GM12878 (cell line): ENCODE data around the gene P2RX7. TPM values are rescaled to one million over a fixed set of nuclear protein-coding genes. Genes with fewer than 3 reads are reported as not detected.

Source experiments
- CBX5 ChIP-seq: sonication (generic); IDR thresholded peaks from 2 replicates; pipeline ENCODE4 v1.6.1; 2016; ENCODE audit warnings: low read depth, moderate library complexity, mild to moderate bottlenecking, inconsistent platforms
- ETV6 ChIP-seq, 2 experiments: fragments of 450-650 bp in 1 of 2; IDR thresholded peaks in 1 of 2; conservative IDR thresholded peaks in 1 of 2; 2 replicates each; pipeline ENCODE4 v1.6.1; 2014; ENCODE audit warnings: antibody characterized with exemption in 1 of 2, borderline replicate concordance in 1 of 2, low read depth in 1 of 2, mild to moderate bottlenecking in 1 of 2, moderate library complexity in 1 of 2
- HCFC1 ChIP-seq: fragments of 150-350 bp; IDR thresholded peaks from 2 replicates; pipeline ENCODE4 v1.6.1; 2014; ENCODE audit warnings: low read length
- HDGF ChIP-seq: fragments of 450-650 bp; IDR thresholded peaks from 2 replicates; pipeline ENCODE4 v1.6.1; 2016; ENCODE audit warnings: antibody characterized with exemption
- IKZF2 ChIP-seq, 2 experiments: fragments of 450-650 bp; IDR thresholded peaks; 2 replicates each; pipeline ENCODE4 v1.6.1; 2017; ENCODE audit warnings: mild to moderate bottlenecking in 2 of 2, moderate library complexity in 2 of 2
- IRF4 ChIP-seq: IDR thresholded peaks from 2 replicates; pipeline ENCODE4 v1.6.1; 2011; ENCODE audit warnings: low read depth, low read length
- MEF2B ChIP-seq: fragments of 450-650 bp; IDR thresholded peaks from 2 replicates; pipeline ENCODE4 v1.6.1; 2018; ENCODE audit warnings: mild to moderate bottlenecking, moderate library complexity; ENCODE audit not compliant: partially characterized antibody, poor library complexity, severe bottlenecking
- MTA3 ChIP-seq: IDR thresholded peaks from 2 replicates; pipeline ENCODE4 v1.6.1; 2012; ENCODE audit warnings: low read length, inconsistent platforms, borderline replicate concordance
- MXI1 ChIP-seq: fragments of 150-350 bp; IDR thresholded peaks from 2 replicates; pipeline ENCODE4 v1.6.1; 2011; ENCODE audit warnings: low read depth, mild to moderate bottlenecking, inconsistent platforms, low read length, improper control_type of control experiment
- PKNOX1 ChIP-seq: fragments of 450-650 bp; IDR thresholded peaks from 2 replicates; pipeline ENCODE4 v1.6.1; 2016; ENCODE audit warnings: mild to moderate bottlenecking
- POLR2A ChIP-seq: IDR thresholded peaks from 2 replicates; pipeline ENCODE4 v1.6.1; 2011; ENCODE audit warnings: low read depth, mild to moderate bottlenecking, low read length
- RFX5 ChIP-seq: IDR thresholded peaks from 2 replicates; pipeline ENCODE4 v1.6.1; 2011; ENCODE audit warnings: low read depth, low read length, improper control_type of control experiment
- RUNX3 ChIP-seq: IDR thresholded peaks from 2 replicates; pipeline ENCODE4 v1.6.1; 2012; ENCODE audit warnings: low read length, inconsistent platforms
- SIX5 ChIP-seq: IDR thresholded peaks from 2 replicates; pipeline ENCODE4 v1.6.1; 2011; ENCODE audit warnings: mild to moderate bottlenecking, low read depth, low read length, moderate library complexity; ENCODE audit not compliant: severe bottlenecking
- SP1 ChIP-seq: IDR thresholded peaks from one replicate; pipeline ENCODE4 v1.6.1; 2011; ENCODE audit warnings: low read depth, low read length
- TAF1 ChIP-seq: IDR thresholded peaks from 2 replicates; pipeline ENCODE4 v1.6.1; 2011; ENCODE audit warnings: mild to moderate bottlenecking, low read depth, low read length, borderline replicate concordance
- TCF7 ChIP-seq: IDR thresholded peaks from 2 replicates; pipeline ENCODE4 v1.6.1; 2014; ENCODE audit warnings: antibody characterized with exemption, borderline replicate concordance
- YY1 ChIP-seq: IDR thresholded peaks from 2 replicates; pipeline ENCODE4 v1.6.1; 2011; ENCODE audit warnings: low read depth, mild to moderate bottlenecking, low read length
- ZBED1 ChIP-seq: IDR thresholded peaks from 2 replicates; pipeline ENCODE4 v1.6.1; 2016; ENCODE audit warnings: borderline replicate concordance
- ZNF384 ChIP-seq: IDR thresholded peaks from 2 replicates; pipeline ENCODE4 v1.6.1; 2012; ENCODE audit warnings: low read depth, mild to moderate bottlenecking, low read length, improper control_type of control experiment, borderline replicate concordance
- polyA plus RNA-seq, 11 experiments: library from polyadenylated mRNA; depleted of rRNA in 4 of 11; unstranded in 6 of 11; stranded (reverse) in 5 of 11; fragments of >200 nt; fragmentation: Nextera tagmentation in 4 of 11; fragmentation: Illumina TruSeq in 1 of 11; extraction: Ambion mirVana in 4 of 11; extraction: Trizol in 1 of 11; gene quantifications; 1 replicate in 1 of 11; 2 replicates in 10 of 11; pipeline versions ENCODE4 v1.2.1 to v1.2.3, GENCODE V29; 2011 to 2016; ENCODE audit warnings: inconsistent platforms in 2 of 11, missing spikeins in 2 of 11, low read depth in 1 of 11
- total RNA-seq, 4 experiments: library from RNA; depleted of rRNA in 3 of 4; stranded (reverse); fragments of >200 nt in 3 of 4; fragmentation: Illumina TruSeq in 1 of 4; extraction: Trizol in 1 of 4; gene quantifications; 2 replicates each; pipeline versions ENCODE4 v1.2.1 to v1.2.3, GENCODE V29; 2013 to 2021
- TF ChIP-seq, protein P1 (sequence below): fragments of 450-650 bp; IDR thresholded peaks from 2 replicates; pipeline ENCODE4 v1.6.1; 2016; ENCODE audit warnings: mild to moderate bottlenecking
- TF ChIP-seq, protein P2 (sequence below): IDR thresholded peaks from 2 replicates; pipeline ENCODE4 v1.6.1; 2012; ENCODE audit warnings: low read depth, low read length, improper control_type of control experiment
- TF ChIP-seq, protein P3 (sequence below): IDR thresholded peaks from 2 replicates; pipeline ENCODE4 v1.6.1; 2011; ENCODE audit warnings: borderline replicate concordance, low read depth, mild to moderate bottlenecking, moderate library complexity, mixed read lengths, low read length; ENCODE audit not compliant: insufficient read depth; ENCODE audit errors: extremely low read length
- TF ChIP-seq, protein P4 (sequence below): fragments of 450-650 bp; IDR thresholded peaks from 2 replicates; pipeline ENCODE4 v1.6.1; 2017; ENCODE audit warnings: low read depth, mild to moderate bottlenecking, moderate library complexity

Gene P2RX7
- total and polyA plus RNA-seq, 10 of the 15 experiments (the other 5 are each of a cell fraction or from before 2014, with no cell fraction given): 0.74 to 2.6 (median 1.5) TPM

DNA sequence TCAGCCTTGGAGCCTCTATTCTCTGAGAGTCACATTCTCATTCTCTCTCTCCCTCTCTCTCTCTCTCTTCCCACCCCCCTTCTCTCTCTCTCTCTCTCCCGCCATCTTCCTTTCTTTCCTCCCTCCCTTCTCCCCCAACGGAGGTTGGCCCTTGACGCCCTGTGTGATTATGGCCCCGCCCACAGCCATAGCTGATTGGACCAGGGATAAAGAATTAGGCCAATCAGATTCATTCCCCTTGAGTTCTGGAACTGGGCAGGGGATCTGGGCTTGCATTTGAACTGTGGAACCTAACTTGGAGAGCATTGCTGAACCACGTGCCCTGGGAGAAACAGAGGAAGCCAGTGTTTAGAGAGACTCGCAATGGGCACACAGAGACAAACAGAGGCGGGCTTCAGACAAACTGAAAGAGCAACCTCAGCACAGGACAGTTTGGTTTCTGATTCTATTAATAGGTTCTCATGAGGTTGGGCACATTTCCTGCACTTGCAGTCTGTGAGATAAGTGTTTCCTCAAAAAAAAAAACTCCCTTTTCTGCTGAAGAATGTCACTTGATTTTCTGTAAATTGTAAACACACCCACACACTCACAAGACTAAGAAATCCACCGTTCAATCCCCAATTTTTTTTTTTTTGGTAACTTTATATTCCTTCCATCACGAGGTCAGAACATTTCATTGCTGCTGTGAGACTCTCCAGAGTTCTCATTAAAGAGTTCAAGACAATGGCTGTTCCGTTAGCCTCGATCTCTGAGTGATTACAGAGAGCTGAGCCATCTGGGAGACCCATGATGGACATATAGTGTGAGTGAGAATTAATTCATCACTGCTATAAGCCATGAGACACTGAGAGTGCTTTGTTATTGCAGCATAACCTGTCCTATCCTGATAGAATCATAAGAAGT, 3.5 kb upstream of the P2RX7 start (continued):
- TF ChIP-seq SP1 (peak; percentile 68), TCF7 (no peak), ETV6 (conservative IDR thresholded peaks at IDR 0.05 in 1 of 2, IDR thresholded peaks at IDR 0.05 in 1 of 2; ENCODE audit: borderline replicate concordance in 1 of 2, low read depth in 1 of 2) (peak in 1 of 2 experiments; percentile 87; a peak in 2 of 4 replicates), PKNOX1 (peak; percentile 71), HDGF (0 out of 2 replicates have a peak, but pooled peaks have one; percentile 82), IRF4 (peak; percentile 46; the same call in 1 of the 2 replicates), RFX5 (peak; percentile 86), RUNX3 (peak; percentile 91), YY1 (peak; percentile 91), MEF2B (peak; percentile 92), POLR2A (peak; percentile 63), SIX5 (no peak), ZBED1 (peak; percentile 58; the same call in 1 of the 2 replicates), IKZF2 (IDR thresholded peaks at IDR 0.05) (peak; percentile 50 to 67; a peak in 3 of 4 replicates), TAF1 (0 out of 2 replicates have a peak, but pooled peaks have one; percentile 28), CBX5 (peak; percentile 31; the same call in 1 of the 2 replicates), ZNF384 (peak; percentile 88), HCFC1 (peak; percentile 8; the same call in 1 of the 2 replicates), MTA3 (peak; percentile 76; the same call in 1 of the 2 replicates), MXI1 (peak; percentile 92)
- TF ChIP-seq, protein P1, sequence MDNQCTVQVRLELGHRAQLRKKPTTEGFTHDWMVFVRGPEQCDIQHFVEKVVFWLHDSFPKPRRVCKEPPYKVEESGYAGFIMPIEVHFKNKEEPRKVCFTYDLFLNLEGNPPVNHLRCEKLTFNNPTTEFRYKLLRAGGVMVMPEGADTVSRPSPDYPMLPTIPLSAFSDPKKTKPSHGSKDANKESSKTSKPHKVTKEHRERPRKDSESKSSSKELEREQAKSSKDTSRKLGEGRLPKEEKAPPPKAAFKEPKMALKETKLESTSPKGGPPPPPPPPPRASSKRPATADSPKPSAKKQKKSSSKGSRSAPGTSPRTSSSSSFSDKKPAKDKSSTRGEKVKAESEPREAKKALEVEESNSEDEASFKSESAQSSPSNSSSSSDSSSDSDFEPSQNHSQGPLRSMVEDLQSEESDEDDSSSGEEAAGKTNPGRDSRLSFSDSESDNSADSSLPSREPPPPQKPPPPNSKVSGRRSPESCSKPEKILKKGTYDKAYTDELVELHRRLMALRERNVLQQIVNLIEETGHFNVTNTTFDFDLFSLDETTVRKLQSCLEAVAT: peak; percentile 14; the same call in 1 of the 2 replicates
- TF ChIP-seq, protein P2, sequence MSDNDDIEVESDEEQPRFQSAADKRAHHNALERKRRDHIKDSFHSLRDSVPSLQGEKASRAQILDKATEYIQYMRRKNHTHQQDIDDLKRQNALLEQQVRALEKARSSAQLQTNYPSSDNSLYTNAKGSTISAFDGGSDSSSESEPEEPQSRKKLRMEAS: peak; percentile 94
- TF ChIP-seq, protein P3, sequence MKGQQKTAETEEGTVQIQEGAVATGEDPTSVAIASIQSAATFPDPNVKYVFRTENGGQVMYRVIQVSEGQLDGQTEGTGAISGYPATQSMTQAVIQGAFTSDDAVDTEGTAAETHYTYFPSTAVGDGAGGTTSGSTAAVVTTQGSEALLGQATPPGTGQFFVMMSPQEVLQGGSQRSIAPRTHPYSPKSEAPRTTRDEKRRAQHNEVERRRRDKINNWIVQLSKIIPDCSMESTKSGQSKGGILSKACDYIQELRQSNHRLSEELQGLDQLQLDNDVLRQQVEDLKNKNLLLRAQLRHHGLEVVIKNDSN: peak; percentile 62
- TF ChIP-seq, protein P4, sequence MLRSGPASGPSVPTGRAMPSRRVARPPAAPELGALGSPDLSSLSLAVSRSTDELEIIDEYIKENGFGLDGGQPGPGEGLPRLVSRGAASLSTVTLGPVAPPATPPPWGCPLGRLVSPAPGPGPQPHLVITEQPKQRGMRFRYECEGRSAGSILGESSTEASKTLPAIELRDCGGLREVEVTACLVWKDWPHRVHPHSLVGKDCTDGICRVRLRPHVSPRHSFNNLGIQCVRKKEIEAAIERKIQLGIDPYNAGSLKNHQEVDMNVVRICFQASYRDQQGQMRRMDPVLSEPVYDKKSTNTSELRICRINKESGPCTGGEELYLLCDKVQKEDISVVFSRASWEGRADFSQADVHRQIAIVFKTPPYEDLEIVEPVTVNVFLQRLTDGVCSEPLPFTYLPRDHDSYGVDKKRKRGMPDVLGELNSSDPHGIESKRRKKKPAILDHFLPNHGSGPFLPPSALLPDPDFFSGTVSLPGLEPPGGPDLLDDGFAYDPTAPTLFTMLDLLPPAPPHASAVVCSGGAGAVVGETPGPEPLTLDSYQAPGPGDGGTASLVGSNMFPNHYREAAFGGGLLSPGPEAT: peak; percentile 86
